Mammary epithelial cell (primary cell): ENCODE measurements around the gene DAPP1.

Experiments used
- EZH2 ChIP-seq: IDR thresholded peaks from 2 replicates; pipeline ENCODE4 v1.6.1; 2012; ENCODE audit warnings: low read length, inconsistent platforms, borderline replicate concordance
- TF ChIP-seq, protein P1 (sequence below), 2 donors: IDR thresholded peaks in 1 of 2; conservative IDR thresholded peaks in 1 of 2; 2 replicates each; pipeline ENCODE4 v1.5.1; 2011 to 2012; ENCODE audit warnings: inconsistent platforms in 2 of 2, low read length in 2 of 2, mild to moderate bottlenecking in 2 of 2, control low read depth in 1 of 2, low read depth in 1 of 2; ENCODE audit not compliant: insufficient read depth in 1 of 2; ENCODE audit errors: extremely low read depth in 1 of 2

DNA sequence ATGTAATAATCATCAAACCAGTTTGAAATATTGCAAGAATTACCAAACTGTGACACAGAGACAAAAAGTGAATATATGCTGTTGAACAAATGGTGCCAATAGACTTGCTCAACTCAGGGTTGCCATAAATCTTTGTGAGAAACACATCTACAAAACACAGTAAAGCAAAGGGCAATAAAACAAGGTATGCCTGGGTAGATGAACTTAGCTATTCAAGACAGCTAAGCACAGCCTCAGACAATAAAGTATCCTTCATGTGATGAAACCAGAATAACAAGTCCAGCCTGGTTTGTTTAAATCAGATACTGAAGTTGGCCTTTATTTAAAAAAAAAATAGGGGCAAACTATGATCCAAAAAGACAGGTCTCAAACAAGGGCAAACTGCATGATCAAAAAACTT, 58.4 kb downstream of the DAPP1 start:
- TF ChIP-seq, protein P1, sequence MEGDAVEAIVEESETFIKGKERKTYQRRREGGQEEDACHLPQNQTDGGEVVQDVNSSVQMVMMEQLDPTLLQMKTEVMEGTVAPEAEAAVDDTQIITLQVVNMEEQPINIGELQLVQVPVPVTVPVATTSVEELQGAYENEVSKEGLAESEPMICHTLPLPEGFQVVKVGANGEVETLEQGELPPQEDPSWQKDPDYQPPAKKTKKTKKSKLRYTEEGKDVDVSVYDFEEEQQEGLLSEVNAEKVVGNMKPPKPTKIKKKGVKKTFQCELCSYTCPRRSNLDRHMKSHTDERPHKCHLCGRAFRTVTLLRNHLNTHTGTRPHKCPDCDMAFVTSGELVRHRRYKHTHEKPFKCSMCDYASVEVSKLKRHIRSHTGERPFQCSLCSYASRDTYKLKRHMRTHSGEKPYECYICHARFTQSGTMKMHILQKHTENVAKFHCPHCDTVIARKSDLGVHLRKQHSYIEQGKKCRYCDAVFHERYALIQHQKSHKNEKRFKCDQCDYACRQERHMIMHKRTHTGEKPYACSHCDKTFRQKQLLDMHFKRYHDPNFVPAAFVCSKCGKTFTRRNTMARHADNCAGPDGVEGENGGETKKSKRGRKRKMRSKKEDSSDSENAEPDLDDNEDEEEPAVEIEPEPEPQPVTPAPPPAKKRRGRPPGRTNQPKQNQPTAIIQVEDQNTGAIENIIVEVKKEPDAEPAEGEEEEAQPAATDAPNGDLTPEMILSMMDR (conservative IDR thresholded peaks at IDR 0.05 in 1 of 2, IDR thresholded peaks at IDR 0.05 in 1 of 2; ENCODE audit: extremely low read depth in 1 of 2, insufficient read depth in 1 of 2, low read depth in 1 of 2, low read length in 2 of 2), result no peak
- TF ChIP-seq EZH2, result no peak
